B cell (primary cell): ENCODE results near the gene EHBP1. TPM values are rescaled to one million over a fixed set of nuclear protein-coding genes. Genes with fewer than 3 reads are reported as not detected.

Experiments
- ATAC-seq: fragments of 200-7000 bp; cut with Tn5 transposase; one replicate; pipeline ENCODE4 v1.10.0; 2021; ENCODE audit warnings: low read depth, mild to moderate bottlenecking, moderate number of reproducible peaks, moderate library complexity
- CTCF ChIA-PET: fragments of 350-600 bp; sonication (Branson Sonifier 250); formaldehyde crosslinking; loops from one replicate; lab custom pipeline; 2021; ENCODE audit warnings: antibody characterized with exemption, inconsistent platforms; lab: Charles Lee
- POLR2A ChIA-PET: fragments of 350-600 bp; sonication (Branson Sonifier 250); formaldehyde crosslinking; loops from one replicate; lab custom pipeline; 2021; ENCODE audit warnings: antibody characterized with exemption; lab: Charles Lee
- DNase-seq: peaks from one replicate; pipeline ENCODE4 v3.0.0; 2013
- H2AFZ ChIP-seq: 2 replicates; pipeline ENCODE4 v1.6.1; 2012; ENCODE audit warnings: mild to moderate bottlenecking, low read depth, low read length; ENCODE audit not compliant: insufficient read depth, poor library complexity, severe bottlenecking
- H3K27ac ChIP-seq, 2 donors: 1 replicate in 1 of 2; 2 replicates in 1 of 2; pipeline ENCODE4 v1.5.1; 2012 to 2013; ENCODE audit warnings: low read length in 2 of 2, mild to moderate bottlenecking in 2 of 2, moderate library complexity in 1 of 2
- H3K27me3 ChIP-seq, 4 experiments: fragments of 200-600 bp in 1 of 4; sonication (generic) in 1 of 4; replicated peaks in 1 of 4; 1 replicate in 2 of 4; 2 replicates in 2 of 4; pipeline versions ENCODE4 v1.6.1 to v1.7.0; 2013 to 2016; ENCODE audit warnings: low read length in 3 of 4, mild to moderate bottlenecking in 2 of 4, mixed read lengths in 1 of 4, moderate library complexity in 1 of 4; ENCODE audit not compliant: insufficient read depth in 4 of 4, control insufficient read depth in 3 of 4; ENCODE audit errors: control extremely low read depth in 1 of 4
- H3K36me3 ChIP-seq, 2 experiments: replicated peaks in 1 of 2; 1 replicate in 1 of 2; 2 replicates in 1 of 2; pipeline versions ENCODE4 v1.6.1 to v1.7.1; 2013; ENCODE audit warnings: low read length in 1 of 2; ENCODE audit not compliant: insufficient read depth in 2 of 2, control insufficient read depth in 1 of 2; ENCODE audit errors: control extremely low read depth in 1 of 2, extremely low read depth in 1 of 2
- H3K4me1 ChIP-seq, 2 donors: fragments of 200-600 bp in 1 of 2; sonication (generic) in 1 of 2; 1 replicate in 1 of 2; 2 replicates in 1 of 2; pipeline versions ENCODE4 v1.5.1 to v1.6.1; 2013 to 2017; ENCODE audit warnings: low read length in 2 of 2; ENCODE audit not compliant: control insufficient read depth in 2 of 2, insufficient read depth in 2 of 2
- H3K4me2 ChIP-seq: replicated peaks from 2 replicates; pipeline ENCODE3; 2012; ENCODE audit warnings: mild to moderate bottlenecking, low read depth, low read length; ENCODE audit not compliant: poor library complexity, severe bottlenecking
- H3K4me3 ChIP-seq, 5 experiments: fragments of 200-600 bp in 1 of 5; sonication (generic) in 1 of 5; 1 replicate in 3 of 5; 2 replicates in 2 of 5; pipeline versions ENCODE4 v1.5.1 to v1.7.0; 2011 to 2016; ENCODE audit warnings: low read length in 4 of 5, mild to moderate bottlenecking in 4 of 5, low read depth in 2 of 5, control low read depth in 1 of 5, moderate library complexity in 1 of 5; ENCODE audit not compliant: insufficient read depth in 1 of 5; ENCODE audit errors: control extremely low read depth in 1 of 5, extremely low read depth in 1 of 5
- H3K79me2 ChIP-seq: fragments of 200-600 bp; sonication (generic); one replicate; pipeline ENCODE4 v1.6.0; 2016; ENCODE audit warnings: low read length; ENCODE audit not compliant: control insufficient read depth, insufficient read depth
- H3K9ac ChIP-seq: fragments of 200-600 bp; sonication (generic); 2 replicates; pipeline ENCODE4 v1.6.1; 2017; ENCODE audit warnings: mild to moderate bottlenecking, low read length, moderate library complexity
- H3K9me3 ChIP-seq, 3 donors: one replicate each; pipeline versions ENCODE4 v1.6.1 to v1.7.1; 2013; ENCODE audit warnings: low read length in 2 of 3; ENCODE audit not compliant: control insufficient read depth in 2 of 3, insufficient read depth in 1 of 3; ENCODE audit errors: control extremely low read depth in 1 of 3
- H4K20me1 ChIP-seq: 2 replicates; pipeline ENCODE4 v1.6.0; 2012; ENCODE audit warnings: mild to moderate bottlenecking, low read length; ENCODE audit not compliant: insufficient read depth, control insufficient read depth, poor library complexity, severe bottlenecking
- H3K27ac Mint-ChIP-seq: one replicate; pipeline ENCODE4 v1.8.0; 2021; ENCODE audit warnings: mixed read lengths
- H3K27me3 Mint-ChIP-seq: one replicate; pipeline ENCODE4 v1.8.0; 2021; ENCODE audit warnings: mixed read lengths
- H3K4me1 Mint-ChIP-seq: one replicate; pipeline ENCODE4 v1.8.0; 2021; ENCODE audit warnings: mixed read lengths
- H3K4me3 Mint-ChIP-seq: one replicate; pipeline ENCODE4 v1.8.0; 2021; ENCODE audit warnings: mixed read lengths
- H3K9me3 Mint-ChIP-seq: one replicate; pipeline ENCODE4 v1.8.0; 2022; ENCODE audit warnings: mixed read lengths; ENCODE audit not compliant: insufficient read depth
- EZH2 ChIP-seq: IDR thresholded peaks from 2 replicates; pipeline ENCODE4 v1.6.1; 2012; ENCODE audit warnings: borderline replicate concordance, low read depth, mild to moderate bottlenecking, moderate library complexity, low read length; ENCODE audit not compliant: insufficient read depth, poor library complexity, severe bottlenecking
- WGBS: methylation state at CpG from one replicate; pipeline ENCODE4 v1.1.5; 2013; ENCODE audit warnings: missing lambda C conversion rate; ENCODE audit not compliant: insufficient coverage; 5-methylcytosine and 5-hydroxymethylcytosine counted together
- intact Hi-C: fragments of 100-400 bp; cut with micrococcal nuclease; formaldehyde crosslinking; loops from one replicate; pipeline ENCODE4 v1.10.0; 2022
- polyA plus RNA-seq: library from polyadenylated mRNA; depleted of rRNA; stranded (reverse); fragments of >200 nt; gene quantifications from 2 replicates; pipeline ENCODE4 v1.2.3, GENCODE V29; 2012
- total RNA-seq, 2 donors: library from RNA; stranded (reverse); fragments of 120-200 nt in 1 of 2; gene quantifications; 1 replicate in 1 of 2; 2 replicates in 1 of 2; pipeline versions ENCODE4 v1.2.3 to v1.2.4, GENCODE V29; 2013 to 2022
- TF ChIP-seq, protein P1 (sequence below): fragments of 200-600 bp; IDR thresholded peaks from one replicate; pipeline ENCODE4 v1.8.0; 2022; ENCODE audit warnings: antibody characterized with exemption, mild to moderate bottlenecking

The EHBP1 gene
- total and polyA plus RNA-seq, 2 donors (not counting 1 experiment from before 2014, with no cell fraction given) = 8.8 to 34.7 TPM

DNA sequence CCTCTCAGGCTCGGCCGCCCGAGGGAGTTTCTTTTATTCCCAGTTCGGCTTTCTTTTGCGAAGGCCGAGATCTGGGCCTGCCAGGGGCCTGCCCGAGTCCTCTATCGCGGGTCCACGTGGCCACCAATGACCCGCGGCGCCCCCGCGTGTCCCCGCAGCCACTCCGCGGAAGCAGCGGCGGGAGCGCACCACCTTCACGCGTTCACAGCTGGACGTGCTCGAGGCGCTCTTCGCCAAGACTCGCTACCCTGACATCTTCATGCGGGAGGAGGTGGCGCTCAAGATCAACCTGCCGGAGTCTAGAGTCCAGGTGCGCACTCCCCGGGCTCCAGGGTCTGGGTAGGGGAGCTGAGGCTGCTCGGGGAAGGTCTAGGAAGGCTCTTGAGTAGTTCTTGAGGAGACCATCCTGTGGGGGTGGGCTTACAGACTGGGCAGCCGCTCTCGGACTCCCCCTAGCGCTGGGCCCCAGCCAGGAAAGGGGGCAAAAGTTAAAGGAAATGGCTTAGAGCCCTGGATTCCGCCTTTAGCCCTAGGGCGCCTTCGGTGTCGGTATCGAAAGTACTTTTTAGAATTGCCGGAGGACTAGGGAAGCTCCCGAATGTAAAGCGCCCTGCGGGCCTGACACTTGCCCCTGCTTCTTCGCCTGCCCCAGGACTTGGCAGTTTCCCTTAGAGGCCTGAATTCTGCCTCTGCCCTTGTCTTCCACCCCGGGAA is 348.5 kb downstream of the EHBP1 start:
- Mint-ChIP-seq H3K4me3 (peak overlapping the region; percentile 75), H3K9me3 (no peaks in the 10 kb centered on the region), H3K27ac (peak overlapping the region; percentile 38), H3K27me3 (peaks cover 82% of the 10 kb centered on the region), H3K4me1 (peaks cover 83% of the 10 kb centered on the region)
- 4% methylated on average over 48 of the region's 48 CpGs for WGBS
- DNase-seq = peak; percentile 60
- Histone ChIP-seq H2AFZ (peak overlapping the region; percentile 22), H3K27me3 (peaks cover 0 to 98% (median 86%) of the 10 kb centered on the region in 4 experiments), H3K9me3 (peaks cover 0 to 86% (median 7%) of the 10 kb centered on the region in 3 donors), H3K4me1 (peaks cover 94 to 95% of the 10 kb centered on the region in 2 donors), H3K27ac (no peak overlapping the region), H3K36me3 (no peaks in the 10 kb centered on the region), H3K9ac (peak overlapping the region; percentile 45), H3K4me2 (peak overlapping the region; percentile 84), H4K20me1 (no peaks in the 10 kb centered on the region), H3K79me2 (no peaks in the 10 kb centered on the region), H3K4me3 (peak overlapping the region in 3 of 5 experiments; percentile 3 to 38 (median 30))
- CTCF ChIA-PET = no interaction called here
- POLR2A ChIA-PET = no interaction called here
- intact Hi-C loops = loop anchor here (5.0 kb wide), 1 partner anchor 347 kb away; the partner anchor contains the start of gene EHBP1
- ATAC-seq = no peak
- TF ChIP-seq, protein P1, sequence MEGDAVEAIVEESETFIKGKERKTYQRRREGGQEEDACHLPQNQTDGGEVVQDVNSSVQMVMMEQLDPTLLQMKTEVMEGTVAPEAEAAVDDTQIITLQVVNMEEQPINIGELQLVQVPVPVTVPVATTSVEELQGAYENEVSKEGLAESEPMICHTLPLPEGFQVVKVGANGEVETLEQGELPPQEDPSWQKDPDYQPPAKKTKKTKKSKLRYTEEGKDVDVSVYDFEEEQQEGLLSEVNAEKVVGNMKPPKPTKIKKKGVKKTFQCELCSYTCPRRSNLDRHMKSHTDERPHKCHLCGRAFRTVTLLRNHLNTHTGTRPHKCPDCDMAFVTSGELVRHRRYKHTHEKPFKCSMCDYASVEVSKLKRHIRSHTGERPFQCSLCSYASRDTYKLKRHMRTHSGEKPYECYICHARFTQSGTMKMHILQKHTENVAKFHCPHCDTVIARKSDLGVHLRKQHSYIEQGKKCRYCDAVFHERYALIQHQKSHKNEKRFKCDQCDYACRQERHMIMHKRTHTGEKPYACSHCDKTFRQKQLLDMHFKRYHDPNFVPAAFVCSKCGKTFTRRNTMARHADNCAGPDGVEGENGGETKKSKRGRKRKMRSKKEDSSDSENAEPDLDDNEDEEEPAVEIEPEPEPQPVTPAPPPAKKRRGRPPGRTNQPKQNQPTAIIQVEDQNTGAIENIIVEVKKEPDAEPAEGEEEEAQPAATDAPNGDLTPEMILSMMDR = peak; percentile 18
- peak; percentile 57 for TF ChIP-seq EZH2

DNA sequence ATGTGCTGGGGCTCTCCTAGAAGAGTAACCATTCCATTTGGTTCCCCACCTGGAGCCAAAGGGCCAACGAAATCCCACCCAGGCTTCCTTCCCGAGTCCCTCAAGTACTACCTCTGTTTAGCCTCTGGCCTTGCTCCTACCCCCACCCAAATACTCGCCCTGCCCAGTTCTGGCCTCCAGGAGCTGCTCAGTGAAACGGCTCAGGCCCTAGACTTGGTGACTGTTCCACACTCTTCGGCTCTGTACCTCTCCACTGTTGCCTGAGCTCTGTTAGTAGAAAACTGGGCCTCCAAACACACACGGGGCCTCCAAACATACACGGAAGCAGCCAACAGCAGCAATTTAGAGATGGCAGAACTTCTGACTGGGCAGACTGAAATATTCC is 349.3 kb downstream of the EHBP1 start:
- no peaks in the 10 kb centered on the region for H3K36me3 ChIP-seq
- H3K79me2 ChIP-seq = no peaks in the 10 kb centered on the region
- Mint-ChIP-seq H3K9me3 (no peaks in the 10 kb centered on the region), H3K4me3 (peak overlapping the region; percentile 75), H3K27ac (peak overlapping the region; percentile 21), H3K4me1 (peaks cover 75% of the 10 kb centered on the region), H3K27me3 (peaks cover 75% of the 10 kb centered on the region)
- no peak overlapping the region for H3K27ac ChIP-seq
- 15% methylated on average over 7 of the region's 7 CpGs for WGBS
- DNase-seq = peak; percentile 32
- no peak overlapping the region for H3K4me3 ChIP-seq
- peaks cover 92 to 93% of the 10 kb centered on the region in 2 donors for H3K4me1 ChIP-seq
- ATAC-seq = no peak
- ChIA-PET POLR2A (no interaction called here), CTCF (no interaction called here)
- H3K4me2 ChIP-seq = peak overlapping the region; percentile 84
- H2AFZ ChIP-seq = no peak overlapping the region
- H3K27me3 ChIP-seq = peaks cover 0 to 97% (median 83%) of the 10 kb centered on the region in 4 experiments
- TF ChIP-seq EZH2 = no peak
- TF ChIP-seq, protein P1 = no peak
- no peak overlapping the region for H3K9ac ChIP-seq
- H3K9me3 ChIP-seq = peaks cover 0 to 88% (median 11%) of the 10 kb centered on the region in 3 donors
- intact Hi-C loops = loop anchor here (5.0 kb wide), 1 partner anchor 348 kb away; the partner anchor contains the start of gene EHBP1
- no peaks in the 10 kb centered on the region for H4K20me1 ChIP-seq
